K562 (cell line): Measurements from ENCODE around the gene ACKR2. TPM values are rescaled to one million over a fixed set of nuclear protein-coding genes. Genes with fewer than 3 reads are reported as not detected.

Experiments
- ATAC-seq: fragments of 200-7000 bp; cut with Tn5 transposase; 3 replicates; pipeline ENCODE4 v1.9.1; 2020; ENCODE audit warnings: moderate library complexity
- BruUV-seq: library from RNA; stranded (reverse); fragments of 400-500 nt; replicated peaks from 2 replicates; lab custom pipeline; 2021; lab: Mats Ljungman, UMichigan
- CTCF ChIA-PET: fragments of 300-600 bp; formaldehyde crosslinking; extraction: SDS; loops from one replicate; lab custom pipeline; 2021; ENCODE audit warnings: low intra/inter-chr PET ratio; lab: Yijun Ruan, JAX
- POLR2A ChIA-PET: fragments of 300-600, 350-650 bp; sonication (Branson Sonifier 250); formaldehyde crosslinking; extraction: SDS; loops from one replicate; lab custom pipeline; 2021; ENCODE audit warnings: antibody characterized with exemption, inconsistent platforms; lab: Yijun Ruan, JAX
- DNase-seq, 4 experiments: peaks; one replicate each; pipeline versions ENCODE4 v3.0.0 to v3.0.0-alpha.2; 2011 to 2018; ENCODE audit warnings: low spot score in 3 of 4, mixed read lengths in 3 of 4; ENCODE audit errors: extremely low read depth in 1 of 4
- FAIRE-seq: peaks from 2 replicates; lab custom pipeline; 2011; peaks lifted over from hg19 to GRCh38; lab: Jason Lieb, UNC
- H2AFZ ChIP-seq: 2 replicates; pipeline ENCODE4 v1.6.0; 2011; ENCODE audit warnings: low read depth, low read length, control low read depth, inconsistent platforms
- H3K27ac ChIP-seq: fragments of 200-600 bp; 3 replicates; pipeline ENCODE4 v1.8.0; 2011; ENCODE audit warnings: low read depth, mild to moderate bottlenecking, control low read depth, inconsistent platforms, low read length, moderate library complexity, mixed read lengths; ENCODE audit errors: extremely low read depth
- H3K27me3 ChIP-seq, 2 experiments: fragments of 300-600 bp in 1 of 2; 2 replicates in 1 of 2; 3 replicates in 1 of 2; pipeline versions ENCODE4 v1.6.0 to v1.8.0; 2011; ENCODE audit warnings: inconsistent platforms in 2 of 2, low read length in 2 of 2, mild to moderate bottlenecking in 1 of 2, mixed read lengths in 1 of 2, moderate library complexity in 1 of 2; ENCODE audit not compliant: control insufficient read depth in 2 of 2, insufficient read depth in 2 of 2
- H3K36me3 ChIP-seq: fragments of 300-600 bp; 3 replicates; pipeline ENCODE4 v1.8.0; 2011; ENCODE audit warnings: mild to moderate bottlenecking, low read length, inconsistent platforms; ENCODE audit not compliant: control insufficient read depth, insufficient read depth
- H3K4me1 ChIP-seq, 2 experiments: fragments of 200-600 bp in 1 of 2; replicated peaks in 1 of 2; 2 replicates in 1 of 2; 3 replicates in 1 of 2; pipeline versions ENCODE4 v1.5.1 to v1.8.0; 2011; ENCODE audit warnings: inconsistent platforms in 2 of 2, low read length in 2 of 2, mild to moderate bottlenecking in 1 of 2, mixed read lengths in 1 of 2, moderate library complexity in 1 of 2; ENCODE audit not compliant: control insufficient read depth in 2 of 2, insufficient read depth in 2 of 2
- H3K4me2 ChIP-seq: 2 replicates; pipeline ENCODE4 v1.6.1; 2011; ENCODE audit warnings: low read length, control low read depth, inconsistent platforms, mixed read lengths; ENCODE audit not compliant: insufficient read depth
- H3K4me3 ChIP-seq: fragments of 200-600 bp; sonication (generic), shearing (Covaris generic); 2 replicates; pipeline ENCODE4 v1.5.1; 2016; ENCODE audit warnings: control low read depth, inconsistent platforms
- H3K79me2 ChIP-seq: fragments of 200-600 bp; 3 replicates; pipeline ENCODE4 v1.8.0; 2011; ENCODE audit warnings: low read length, inconsistent platforms; ENCODE audit not compliant: control insufficient read depth, insufficient read depth
- H3K9ac ChIP-seq, 2 experiments: 2 replicates each; pipeline versions ENCODE4 v1.6.0 to v1.6.1; 2011; ENCODE audit warnings: low read depth in 2 of 2, low read length in 2 of 2, control low read depth in 1 of 2, inconsistent platforms in 1 of 2, mild to moderate bottlenecking in 1 of 2, mixed read lengths in 1 of 2; ENCODE audit not compliant: insufficient read depth in 1 of 2
- H3K9me1 ChIP-seq: one replicate; pipeline ENCODE4 v1.6.0; 2011; ENCODE audit warnings: inconsistent platforms, mild to moderate bottlenecking, low read length, moderate library complexity; ENCODE audit not compliant: control insufficient read depth, insufficient read depth
- H3K9me3 ChIP-seq: replicated peaks from 2 replicates; pipeline ENCODE4 v1.5.1; 2011; ENCODE audit warnings: low read depth, low read length, inconsistent platforms; ENCODE audit not compliant: control insufficient read depth, insufficient read depth
- H4K20me1 ChIP-seq: replicated peaks from 2 replicates; pipeline ENCODE4 v1.6.1; 2011; ENCODE audit warnings: low read length, inconsistent platforms, mixed read lengths; ENCODE audit not compliant: control insufficient read depth, insufficient read depth
- CAMTA2 ChIP-seq: fragments of 250-450 bp; sonication (Bioruptor Pico); conservative IDR thresholded peaks from 2 replicates; pipeline ENCODE4 v1.5.1; 2022
- CBX2 ChIP-seq: fragments of 200-600 bp; sonication (generic); IDR thresholded peaks from one replicate; pipeline ENCODE4 v1.6.1; 2012; ENCODE audit warnings: mild to moderate bottlenecking, low read length, inconsistent platforms; ENCODE audit not compliant: insufficient read depth, poor library complexity, severe bottlenecking
- NR0B1 ChIP-seq: fragments of 450-650 bp; IDR thresholded peaks from one replicate; pipeline ENCODE4 v1.6.1; 2018; ENCODE audit warnings: mild to moderate bottlenecking, moderate library complexity; ENCODE audit not compliant: partially characterized antibody
- WGBS: fragments of 100-300 bp; shearing (Covaris generic); methylation state at CpG from one replicate; pipeline ENCODE4 v1.1.6; 2016; ENCODE audit warnings: low coverage, mixed read lengths; ENCODE audit not compliant: insufficient coverage; ENCODE audit errors: missing lambda C conversion rate; 5-methylcytosine and 5-hydroxymethylcytosine counted together
- in situ Hi-C: fragments of 300-500 bp; cut with MboI; formaldehyde crosslinking; loops from 4 replicates; pipeline ENCODE4 v1.15.0; 2018; ENCODE audit warnings: inconsistent platforms, mixed read lengths
- intact Hi-C: fragments of 100-400 bp; cut with micrococcal nuclease; formaldehyde crosslinking; loops from 2 replicates; pipeline ENCODE4 v1.14.2; 2022
- polyA plus RNA-seq, 8 experiments: library from polyadenylated mRNA; depleted of rRNA in 4 of 8; stranded (reverse) in 5 of 8; unstranded in 3 of 8; fragments of >200 nt; fragmentation: Nextera tagmentation in 2 of 8; fragmentation: Illumina TruSeq in 1 of 8; extraction: Ambion mirVana in 2 of 8; extraction: Trizol in 1 of 8; gene quantifications; 2 replicates each; pipeline versions ENCODE4 v1.2.1 to v1.2.3, GENCODE V29; 2011 to 2014; ENCODE audit warnings: inconsistent platforms in 1 of 8, missing spikeins in 1 of 8
- total RNA-seq, 7 experiments: library from RNA; depleted of rRNA in 6 of 7; stranded (reverse); fragments of >200 nt in 6 of 7; fragmentation: Illumina TruSeq in 2 of 7; extraction: Trizol in 2 of 7; gene quantifications; 2 replicates each; pipeline versions ENCODE4 v1.2.1 to v1.2.3, GENCODE V29; 2011 to 2021; ENCODE audit warnings: low replicate concordance in 1 of 7

ACKR2 gene
- total and polyA plus RNA-seq, 9 of the 15 experiments (the other 6 are each of a cell fraction or from before 2014, with no cell fraction given) = 0.03 to 0.69 (median 0.25) TPM; not detected in 1

GRCh38 chr3:42868841-42869240 is 59.6 kb downstream of the ACKR2 start:
- Histone ChIP-seq H3K27ac (no peak overlapping the region), H3K79me2 (no peaks in the 10 kb centered on the region), H3K36me3 (no peaks in the 10 kb centered on the region), H3K4me3 (no peak overlapping the region), H3K9ac (no peak overlapping the region), H4K20me1 (peaks cover 4% of the 10 kb centered on the region; the same call in 1 of the 2 replicates)
- intact Hi-C loops = no loop called here
- ATAC-seq = no peak
- BruUV-seq = no TSS peak
- no peak for TF ChIP-seq CBX2
- TF ChIP-seq CAMTA2 = no peak
- TF ChIP-seq NR0B1 = no peak
- TF ChIP-seq, all 486 proteins: peak for 0
- FAIRE-seq (no peak), DNase-seq (no peak)
- ChIA-PET CTCF (no interaction called here), POLR2A (interaction anchor here (0.6 to 1.9 kb wide), 3 partner anchors 10 to 22 kb away, joined by 3 to 12 read pairs (median 6); no protein-coding TSS in a partner anchor)
- in situ Hi-C loops = no loop called here
- no peaks in the 10 kb centered on the region for H3K9me3 ChIP-seq
- H3K9me1 ChIP-seq = no peaks in the 10 kb centered on the region
- 1% methylated on average over 5 of the region's 5 CpGs for WGBS
- no peak overlapping the region for H3K4me2 ChIP-seq
- no peak overlapping the region for H2AFZ ChIP-seq
- H3K4me1 ChIP-seq = no peaks in the 10 kb centered on the region; a peak in 1 of 5 replicates
- peaks cover 25 to 86% of the 10 kb centered on the region in 2 experiments; a peak in 4 of 5 replicates for H3K27me3 ChIP-seq
